IMR-90 (cell line): ENCODE measurements around the gene SGO2.

Experiments
- CEBPB ChIP-seq: IDR thresholded peaks from 2 replicates; pipeline ENCODE4 v1.6.1; 2012; ENCODE audit warnings: low read depth, low read length, improper control_type of control experiment
- FOS ChIP-seq: fragments of 150-350 bp; IDR thresholded peaks from 2 replicates; pipeline ENCODE4 v1.6.1; 2016; ENCODE audit warnings: low read depth, low read length
- MAZ ChIP-seq: IDR thresholded peaks from 2 replicates; pipeline ENCODE4 v1.6.1; 2012; ENCODE audit warnings: low read depth, mild to moderate bottlenecking, low read length, improper control_type of control experiment, moderate library complexity, borderline replicate concordance
- MXI1 ChIP-seq: IDR thresholded peaks from 2 replicates; pipeline ENCODE4 v1.6.1; 2012; ENCODE audit warnings: low read depth, mild to moderate bottlenecking, low read length, moderate library complexity, borderline replicate concordance
- NFE2L2 ChIP-seq: fragments of 150-350 bp; IDR thresholded peaks from 2 replicates; pipeline ENCODE4 v1.6.1; 2016; ENCODE audit warnings: low read depth, mild to moderate bottlenecking, low read length
- POLR2A ChIP-seq: IDR thresholded peaks from 2 replicates; pipeline ENCODE4 v1.6.1; 2012; ENCODE audit warnings: mild to moderate bottlenecking, low read depth, low read length
- RAD21 ChIP-seq: IDR thresholded peaks from 2 replicates; pipeline ENCODE4 v1.6.1; 2012; ENCODE audit warnings: low read length, improper control_type of control experiment
- RCOR1 ChIP-seq: IDR thresholded peaks from 2 replicates; pipeline ENCODE4 v1.6.1; 2012; ENCODE audit warnings: mild to moderate bottlenecking, low read length, improper control_type of control experiment; ENCODE audit not compliant: insufficient replicate concordance
- RFX5 ChIP-seq: IDR thresholded peaks from 2 replicates; pipeline ENCODE4 v1.8.0; 2012; ENCODE audit warnings: low read depth, mild to moderate bottlenecking, low read length, moderate library complexity
- SMC3 ChIP-seq: fragments of 150-350 bp; IDR thresholded peaks from 2 replicates; pipeline ENCODE4 v1.6.1; 2016; ENCODE audit warnings: low read depth, mild to moderate bottlenecking, antibody characterized with exemption, low read length, moderate library complexity
- TF ChIP-seq, protein P1 (sequence below): conservative IDR thresholded peaks from 2 replicates; pipeline ENCODE4 v1.5.1; 2012; ENCODE audit warnings: mild to moderate bottlenecking, low read depth, low read length, improper control_type of control experiment
- TF ChIP-seq, protein P2 (sequence below): fragments of 150-350 bp; IDR thresholded peaks from 2 replicates; pipeline ENCODE4 v1.6.1; 2017; ENCODE audit warnings: mild to moderate bottlenecking, antibody characterized with exemption, low read length, low read depth

- TF ChIP-seq, protein P1, sequence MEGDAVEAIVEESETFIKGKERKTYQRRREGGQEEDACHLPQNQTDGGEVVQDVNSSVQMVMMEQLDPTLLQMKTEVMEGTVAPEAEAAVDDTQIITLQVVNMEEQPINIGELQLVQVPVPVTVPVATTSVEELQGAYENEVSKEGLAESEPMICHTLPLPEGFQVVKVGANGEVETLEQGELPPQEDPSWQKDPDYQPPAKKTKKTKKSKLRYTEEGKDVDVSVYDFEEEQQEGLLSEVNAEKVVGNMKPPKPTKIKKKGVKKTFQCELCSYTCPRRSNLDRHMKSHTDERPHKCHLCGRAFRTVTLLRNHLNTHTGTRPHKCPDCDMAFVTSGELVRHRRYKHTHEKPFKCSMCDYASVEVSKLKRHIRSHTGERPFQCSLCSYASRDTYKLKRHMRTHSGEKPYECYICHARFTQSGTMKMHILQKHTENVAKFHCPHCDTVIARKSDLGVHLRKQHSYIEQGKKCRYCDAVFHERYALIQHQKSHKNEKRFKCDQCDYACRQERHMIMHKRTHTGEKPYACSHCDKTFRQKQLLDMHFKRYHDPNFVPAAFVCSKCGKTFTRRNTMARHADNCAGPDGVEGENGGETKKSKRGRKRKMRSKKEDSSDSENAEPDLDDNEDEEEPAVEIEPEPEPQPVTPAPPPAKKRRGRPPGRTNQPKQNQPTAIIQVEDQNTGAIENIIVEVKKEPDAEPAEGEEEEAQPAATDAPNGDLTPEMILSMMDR, result no peak
- TF ChIP-seq POLR2A, result no peak
- TF ChIP-seq MAZ, result no peak
- TF ChIP-seq FOS, result no peak
- no peak for TF ChIP-seq MXI1
- TF ChIP-seq RCOR1, result no peak
- no peak for TF ChIP-seq RFX5
- TF ChIP-seq CEBPB, result no peak
- TF ChIP-seq RAD21, result no peak
- TF ChIP-seq, protein P2, sequence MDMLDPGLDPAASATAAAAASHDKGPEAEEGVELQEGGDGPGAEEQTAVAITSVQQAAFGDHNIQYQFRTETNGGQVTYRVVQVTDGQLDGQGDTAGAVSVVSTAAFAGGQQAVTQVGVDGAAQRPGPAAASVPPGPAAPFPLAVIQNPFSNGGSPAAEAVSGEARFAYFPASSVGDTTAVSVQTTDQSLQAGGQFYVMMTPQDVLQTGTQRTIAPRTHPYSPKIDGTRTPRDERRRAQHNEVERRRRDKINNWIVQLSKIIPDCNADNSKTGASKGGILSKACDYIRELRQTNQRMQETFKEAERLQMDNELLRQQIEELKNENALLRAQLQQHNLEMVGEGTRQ, result no peak
- TF ChIP-seq SMC3, result no peak
- no peak for TF ChIP-seq NFE2L2
Measured at GRCh38 chr2:200619279-200619678, 93.3 kb downstream of the SGO2 start.
